GM12891 (cell line): Measurements from ENCODE around the gene MYL12B.

Source experiments
- PAX5 ChIP-seq: IDR thresholded peaks from 2 replicates; pipeline ENCODE4 v1.6.1; 2011; ENCODE audit warnings: low read length, moderate library complexity, mild to moderate bottlenecking; ENCODE audit not compliant: insufficient read depth, severe bottlenecking
- POLR2A ChIP-seq: IDR thresholded peaks from 2 replicates; pipeline ENCODE4 v1.6.1; 2011; ENCODE audit warnings: low read depth, low read length, control low read depth
- POLR2AphosphoS5 ChIP-seq: IDR thresholded peaks from 2 replicates; pipeline ENCODE4 v1.6.1; 2011; ENCODE audit warnings: low read depth, low read length, control low read depth
- POU2F2 ChIP-seq: IDR thresholded peaks from 2 replicates; pipeline ENCODE4 v1.6.1; 2011; ENCODE audit warnings: low read depth, mild to moderate bottlenecking, control low read depth, low read length, moderate library complexity
- SPI1 ChIP-seq: IDR thresholded peaks from 2 replicates; pipeline ENCODE4 v1.6.1; 2011; ENCODE audit warnings: low read depth, low read length, control low read depth
- TAF1 ChIP-seq: IDR thresholded peaks from 2 replicates; pipeline ENCODE4 v1.6.1; 2011; ENCODE audit warnings: low read depth, low read length, control low read depth

GRCh38 chr18:3225588-3225987 lies 36.3 kb upstream of the MYL12B start:
- TF ChIP-seq POLR2AphosphoS5 (no peak), POLR2A (no peak), SPI1 (no peak), POU2F2 (no peak), TAF1 (no peak), PAX5 (no peak)
